Measurements from ENCODE around the gene KATNB1. TPM values are rescaled to one million over a fixed set of nuclear protein-coding genes. Genes with fewer than 3 reads are reported as not detected.

KATNB1 gene
- polyA plus RNA-seq, 1 experiment, result 10.7 TPM

- Histone ChIP-seq H3K9me3 (ENCODE audit: control insufficient read depth, insufficient read depth, low read length) (no peaks in the 10 kb centered on the region; the same call in 1 of the 2 replicates), H3K27ac (ENCODE audit: low read depth, low read length) (no peak overlapping the region), H3K27me3 (ENCODE audit: control insufficient read depth, insufficient read depth, low read length) (peaks cover 27% of the 10 kb centered on the region), H3K4me3 (ENCODE audit: low read depth, low read length) (no peak overlapping the region)
- no peak for TF ChIP-seq CTCF (IDR thresholded peaks at IDR 0.05; ENCODE audit: low read depth, low read length)
- DNase-seq (ENCODE audit: low read depth, low spot score), result no peak
- POLR2A ChIA-PET, result no interaction called here
- CTCF ChIA-PET, result no interaction called here
Measured at GRCh38 chr16:57700781-57701551, 34.6 kb upstream of the KATNB1 start.

GRCh38 chr16:57701759-57702371 is 33.7 kb upstream of the KATNB1 start:
- POLR2A ChIA-PET, result no interaction called here
- no peak for TF ChIP-seq CTCF (IDR thresholded peaks at IDR 0.05; ENCODE audit: low read depth, low read length)
- CTCF ChIA-PET, result no interaction called here
- no peak for DNase-seq (ENCODE audit: low read depth, low spot score)
- Histone ChIP-seq H3K9me3 (ENCODE audit: control insufficient read depth, insufficient read depth, low read length) (no peaks in the 10 kb centered on the region; the same call in 1 of the 2 replicates), H3K4me3 (ENCODE audit: low read depth, low read length) (no peak overlapping the region), H3K27ac (ENCODE audit: low read depth, low read length) (no peak overlapping the region), H3K27me3 (ENCODE audit: control insufficient read depth, insufficient read depth, low read length) (peaks cover 27% of the 10 kb centered on the region)

GRCh38 chr16:57703416-57704010 is 32.1 kb upstream of the KATNB1 start:
- CTCF ChIA-PET, result no interaction called here
- H3K27me3 ChIP-seq (ENCODE audit: control insufficient read depth, insufficient read depth, low read length), result peaks cover 31% of the 10 kb centered on the region

GRCh38 chr16:57704011-57704904 is 31.3 kb upstream of the KATNB1 start:
- no peak overlapping the region for H3K27ac ChIP-seq (ENCODE audit: low read depth, low read length)
- no peaks in the 10 kb centered on the region for H3K9me3 ChIP-seq (ENCODE audit: control insufficient read depth, insufficient read depth, low read length)
- TF ChIP-seq CTCF (IDR thresholded peaks at IDR 0.05; ENCODE audit: low read depth, low read length), result no peak
- POLR2A ChIA-PET, result interaction anchor here (0.6 kb wide), 1 partner anchor 31 kb away, joined by 3 read pairs; the partner anchor contains the start of gene KATNB1
- H3K27me3 ChIP-seq (ENCODE audit: control insufficient read depth, insufficient read depth, low read length), result peaks cover 34% of the 10 kb centered on the region
- H3K4me3 ChIP-seq (ENCODE audit: low read depth, low read length), result no peak overlapping the region
- CTCF ChIA-PET, result no interaction called here
- no peak for DNase-seq (ENCODE audit: low read depth, low spot score)

More at GRCh38 chr16:57703416-57704010, 32.1 kb upstream of the KATNB1 start:
- TF ChIP-seq CTCF (IDR thresholded peaks at IDR 0.05; ENCODE audit: low read depth, low read length), result no peak
- Histone ChIP-seq H3K27ac (ENCODE audit: low read depth, low read length) (no peak overlapping the region), H3K4me3 (ENCODE audit: low read depth, low read length) (no peak overlapping the region), H3K9me3 (ENCODE audit: control insufficient read depth, insufficient read depth, low read length) (no peaks in the 10 kb centered on the region)
- POLR2A ChIA-PET, result interaction anchor here (0.6 kb wide), 1 partner anchor 32 kb away, joined by 3 read pairs; the partner anchor contains the start of gene KATNB1
- no peak for DNase-seq (ENCODE audit: low read depth, low spot score)
